ENCODE results near the gene SLC44A4.

SLC44A4 gene

DNA sequence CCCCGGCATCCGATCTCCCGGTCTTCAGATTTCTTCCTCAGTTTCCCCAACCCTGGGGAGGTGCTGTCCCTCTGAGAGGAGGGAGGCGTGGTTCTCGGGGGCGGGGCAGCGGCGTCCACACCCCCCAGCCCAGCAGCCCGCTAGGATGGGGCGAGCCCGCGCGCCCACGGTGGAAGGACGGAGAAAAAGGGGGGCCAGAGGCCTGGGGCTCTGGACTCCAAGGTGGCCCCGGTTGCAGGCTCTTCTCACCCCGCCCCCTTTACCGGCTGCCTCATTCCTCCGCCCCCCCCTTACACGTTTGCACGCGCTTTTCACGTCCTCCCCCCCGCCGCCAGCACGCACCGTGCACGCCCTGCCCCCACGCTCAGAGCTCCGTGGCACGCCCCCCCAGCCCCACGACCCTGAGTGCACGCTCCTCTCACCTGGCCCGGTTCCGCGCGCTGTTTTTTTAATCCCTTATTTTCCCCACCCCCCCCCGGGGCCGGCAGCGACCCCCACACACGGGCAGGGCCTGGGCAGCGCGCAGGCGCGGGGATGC lies 22.7 kb upstream of the SLC44A4 start:
- DNase-seq (ENCODE audit: low read depth), result peak; percentile 37

DNA sequence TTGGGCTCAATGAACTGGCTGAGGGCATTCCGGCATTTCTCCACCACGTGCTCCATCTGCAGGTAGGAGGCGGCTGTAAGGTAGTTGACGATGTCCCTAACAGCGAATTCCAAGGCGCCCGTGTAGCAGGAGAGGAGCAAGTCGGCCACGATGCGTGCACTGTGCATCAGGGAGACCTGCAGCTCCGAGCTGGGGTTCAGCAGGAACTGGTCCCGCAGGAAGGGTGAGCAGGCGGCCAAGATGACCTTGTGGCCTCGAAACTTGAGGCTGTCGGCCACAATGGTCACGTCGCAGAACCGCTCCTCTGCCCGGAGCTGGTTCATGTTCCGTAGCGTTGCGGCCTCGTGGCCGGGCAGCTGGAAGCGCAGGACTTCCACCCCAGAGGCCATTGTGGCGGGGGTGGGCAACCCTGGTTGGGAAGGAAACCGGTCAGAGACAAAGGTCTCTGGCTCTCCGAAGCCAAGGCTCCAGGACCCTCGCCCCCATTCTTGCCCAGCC lies 22.2 kb upstream of the SLC44A4 start:
- DNase-seq (ENCODE audit: low read depth), result no peak

DNA sequence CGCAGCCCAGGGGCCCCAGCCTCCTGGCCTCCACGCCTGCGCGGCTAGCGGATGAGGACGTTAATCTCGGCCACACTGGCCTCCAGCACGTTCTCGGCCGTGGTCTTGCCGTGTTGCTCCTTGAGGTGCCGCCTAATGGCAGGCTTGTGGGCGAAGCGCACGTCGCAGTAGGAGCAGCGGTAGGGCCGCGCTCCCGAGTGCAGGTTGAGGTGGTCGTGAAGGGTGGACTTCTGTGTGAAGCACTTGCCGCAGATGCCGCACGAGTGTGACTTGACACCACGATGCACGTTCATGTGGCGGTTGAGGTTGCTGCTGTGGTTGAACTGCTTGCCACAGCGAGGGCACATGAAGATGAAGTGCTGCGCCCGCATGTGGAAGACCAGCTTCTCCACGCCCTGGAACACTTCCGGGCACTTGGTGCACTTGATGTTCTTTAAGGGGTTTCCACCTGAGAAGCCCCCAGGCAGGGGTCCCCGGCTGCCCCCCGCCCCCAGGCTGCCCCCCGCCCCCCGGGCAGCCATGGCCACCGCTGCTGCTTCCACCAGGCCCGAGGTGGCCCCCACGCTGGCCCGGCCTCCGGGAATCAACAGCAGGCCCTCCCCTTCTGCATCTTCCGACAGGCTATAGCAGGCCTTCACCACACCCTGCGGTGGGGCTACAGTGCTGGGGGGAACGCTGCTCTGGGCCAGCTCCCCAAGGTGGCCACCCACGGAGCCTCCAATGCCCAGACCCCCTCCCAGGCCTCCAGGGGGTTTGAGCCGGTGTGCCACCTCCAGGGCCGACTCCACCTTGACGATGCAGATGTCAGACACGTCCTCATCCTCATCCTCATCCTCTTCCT lies 21.3 kb upstream of the SLC44A4 start:
- DNase-seq (ENCODE audit: low read depth), result no peak

DNA sequence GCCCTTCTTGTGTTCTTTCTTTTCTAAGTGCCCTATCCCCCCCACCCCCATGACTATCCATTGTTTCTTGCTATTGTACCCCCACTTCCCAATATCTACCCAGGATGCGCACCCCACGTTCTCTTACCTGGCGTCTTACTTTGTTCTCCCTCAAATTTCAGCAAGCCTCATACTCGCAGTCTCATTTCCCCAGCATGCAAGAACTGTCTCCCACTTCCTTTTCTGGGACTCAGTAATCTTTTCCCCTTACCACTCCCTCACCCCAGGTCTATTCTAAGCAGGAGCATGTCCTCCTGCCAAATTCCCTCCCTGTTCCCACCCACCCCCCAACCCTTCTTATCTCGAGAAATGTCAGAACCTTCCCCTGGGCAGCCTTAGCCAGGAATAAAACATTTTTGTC lies 20.4 kb upstream of the SLC44A4 start:
- no peak for DNase-seq (ENCODE audit: low read depth)

DNA sequence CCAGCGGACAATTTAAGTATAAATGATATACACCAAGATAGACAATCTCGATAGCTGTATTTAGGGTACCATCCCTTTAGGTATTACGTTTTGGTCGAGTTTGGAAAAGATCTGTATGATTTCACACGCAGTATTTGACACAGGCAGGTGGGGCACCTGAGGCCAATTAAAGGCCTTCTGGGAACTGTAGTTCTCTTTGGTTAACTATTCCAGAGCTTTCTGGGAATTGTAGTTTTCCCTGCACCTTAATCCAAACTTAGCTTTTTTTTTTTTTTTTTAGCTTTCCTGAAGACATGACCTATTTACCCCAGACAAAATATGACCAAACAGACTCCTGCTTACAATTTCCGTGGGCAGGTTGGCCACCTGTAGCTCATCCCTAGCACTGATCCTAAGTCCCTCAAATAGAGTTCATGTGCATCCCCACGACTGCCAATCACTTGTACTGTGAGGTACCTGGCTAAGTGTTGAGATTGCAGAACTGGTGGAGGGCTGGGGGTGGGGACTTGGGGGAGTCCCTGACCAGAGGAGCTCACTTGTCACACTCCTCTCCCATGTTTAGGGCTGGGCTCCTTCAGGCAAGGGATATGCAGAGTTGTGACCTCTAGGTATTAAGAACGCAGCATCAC lies 19.7 kb upstream of the SLC44A4 start:
- no peak for DNase-seq (ENCODE audit: low read depth)

DNA sequence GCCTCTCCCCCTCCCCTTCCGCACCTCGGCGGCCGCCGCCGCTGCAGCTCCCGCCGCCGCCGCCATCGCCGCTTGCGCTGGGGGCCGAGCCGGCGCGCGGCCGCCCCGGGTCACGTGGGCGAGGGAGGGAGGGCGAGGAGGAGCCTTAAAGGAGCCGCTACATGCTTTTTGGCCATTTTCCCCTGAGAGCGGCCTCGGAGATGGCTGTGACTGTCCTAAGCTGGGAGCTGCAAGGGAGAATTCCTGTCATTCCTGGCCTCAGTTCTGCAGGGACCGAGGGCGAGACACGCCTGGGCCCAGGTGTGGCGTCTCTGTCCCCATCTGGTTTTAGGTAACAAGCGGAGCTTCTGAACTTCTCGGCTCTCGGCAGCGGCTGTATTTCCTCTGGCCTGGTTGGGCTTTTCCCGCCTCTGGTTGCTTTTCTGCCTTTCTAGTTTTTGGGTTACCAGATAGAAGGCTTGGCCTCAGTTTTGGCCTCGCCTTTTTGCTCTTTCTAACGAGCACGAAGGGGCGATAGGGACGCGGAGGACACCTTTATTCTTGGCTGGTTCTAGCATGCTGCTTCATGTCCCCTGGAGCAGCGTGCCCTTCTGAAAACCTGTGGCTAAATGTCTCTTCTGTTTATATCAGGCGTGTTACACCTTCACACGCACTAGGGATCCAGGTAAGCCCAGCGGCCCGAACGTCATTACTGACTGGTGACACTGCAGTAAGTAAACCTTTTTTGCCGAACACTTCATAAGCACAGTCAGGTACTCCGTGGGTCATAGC lies 19.0 kb upstream of the SLC44A4 start, which contains the start of gene EHMT2:
EHMT2 (minus strand) TSS at position 87 of the 771 bp plus-strand sequence; CDS start at position 66, 21 bp downstream.
- DNase-seq (ENCODE audit: low read depth), result peak; percentile 69

DNA sequence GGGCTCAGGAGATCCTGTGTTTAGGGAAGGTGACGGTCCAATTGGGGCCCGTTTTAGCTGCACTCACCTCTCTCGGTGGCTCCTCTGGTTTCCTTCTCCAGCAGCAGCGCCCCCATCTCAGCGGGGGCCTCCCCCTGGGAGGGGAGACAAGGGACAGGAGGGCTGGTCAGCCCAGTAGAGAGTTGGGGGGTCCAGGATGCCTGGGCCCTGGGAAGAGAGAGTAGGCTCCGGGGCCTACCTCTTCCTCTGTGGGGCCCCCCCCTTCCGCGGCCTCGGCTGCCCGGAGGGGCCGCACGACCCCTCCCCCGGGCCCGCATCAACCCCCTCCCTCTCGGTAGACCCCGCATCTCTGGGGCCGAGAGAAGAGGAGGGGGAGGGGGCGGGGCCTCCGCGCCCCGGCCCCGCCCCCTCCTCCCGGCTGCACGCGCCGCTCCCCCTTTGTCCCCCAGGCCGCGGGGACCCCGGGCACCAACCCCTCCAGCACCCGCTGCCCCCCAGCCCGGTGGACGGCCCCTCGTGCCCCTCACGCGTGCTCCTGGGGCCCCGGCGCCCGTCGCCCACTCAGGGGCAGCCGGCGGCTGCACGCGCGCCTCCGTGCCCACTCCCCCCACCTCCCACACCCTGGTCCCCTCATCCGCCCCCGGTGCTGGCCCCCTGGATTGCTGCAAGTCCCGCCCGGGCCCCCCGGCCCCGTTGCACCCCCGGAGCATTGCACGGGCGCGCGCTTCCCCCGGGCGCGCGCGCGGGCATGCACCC lies 18.2 kb upstream of the SLC44A4 start:
- DNase-seq (ENCODE audit: low read depth), result no peak

DNA sequence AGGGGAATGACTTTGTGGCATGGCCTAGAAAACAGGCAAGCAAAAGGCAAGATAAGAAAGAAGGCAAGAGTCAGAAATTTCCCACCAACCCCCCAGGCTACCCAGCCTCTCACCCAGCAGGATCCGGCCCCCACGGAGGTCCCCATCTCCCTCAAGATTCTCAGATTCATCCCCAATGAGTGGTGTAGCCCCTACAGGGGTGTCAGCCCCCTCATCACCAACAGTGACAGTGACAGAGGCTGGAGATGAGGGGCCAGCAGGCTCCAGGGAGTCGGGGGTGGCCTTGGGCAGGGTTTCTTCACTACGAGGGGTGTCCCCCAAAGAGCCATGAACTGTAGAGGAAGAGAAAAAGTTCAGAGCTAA lies 17.7 kb upstream of the SLC44A4 start:
- DNase-seq (ENCODE audit: low read depth), result no peak

DNA sequence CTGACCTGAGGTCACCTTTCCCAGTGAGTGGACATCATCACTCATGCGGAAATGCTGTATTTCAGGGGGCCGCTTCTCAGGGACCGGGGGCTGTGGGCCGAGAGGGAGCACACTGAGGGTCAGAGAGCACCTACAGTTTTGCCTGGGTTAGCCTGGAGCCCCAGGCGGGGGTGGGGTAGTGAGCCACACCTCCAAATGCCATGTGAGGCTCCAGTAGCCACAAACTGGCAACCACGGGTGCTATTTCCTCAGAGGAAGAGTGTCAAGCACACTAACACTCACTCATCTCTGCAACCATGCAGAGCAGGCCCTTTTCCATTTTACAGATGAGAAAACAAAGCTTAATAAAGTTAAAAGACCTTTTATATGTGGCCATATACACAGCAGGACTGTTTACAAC lies 14.0 kb upstream of the SLC44A4 start:
- DNase-seq (ENCODE audit: low read depth), result no peak

DNA sequence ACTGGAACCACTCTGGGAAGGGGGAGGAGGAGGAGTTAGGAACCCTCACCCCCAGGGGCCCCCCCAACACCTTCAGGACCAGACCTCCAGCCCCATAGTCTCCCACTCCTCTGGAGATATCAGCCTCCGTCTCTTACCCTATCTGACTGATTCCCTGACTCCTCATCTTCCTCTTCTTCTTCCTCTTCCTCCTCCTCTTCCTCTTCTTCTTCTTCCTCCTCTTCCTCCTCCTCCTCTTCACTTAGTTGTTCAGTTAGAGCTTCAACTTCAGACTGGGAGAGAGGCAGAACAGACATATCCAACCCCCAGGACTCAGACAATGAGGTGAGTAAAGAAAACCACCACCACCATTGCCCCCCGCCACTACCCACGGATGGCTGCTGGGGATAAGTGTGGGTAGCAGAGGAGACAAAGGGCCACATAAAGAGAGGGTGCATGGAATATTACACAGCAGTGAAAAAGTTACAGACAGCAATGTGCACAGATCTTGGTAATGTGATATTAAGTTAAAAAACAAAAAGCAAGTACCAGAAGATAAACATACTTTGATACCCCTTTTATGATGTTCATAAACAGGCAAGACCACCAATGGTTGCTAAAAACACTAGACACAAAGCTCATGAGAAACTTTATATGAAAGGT lies 10.7 kb upstream of the SLC44A4 start:
- DNase-seq (ENCODE audit: low read depth), result no peak

DNA sequence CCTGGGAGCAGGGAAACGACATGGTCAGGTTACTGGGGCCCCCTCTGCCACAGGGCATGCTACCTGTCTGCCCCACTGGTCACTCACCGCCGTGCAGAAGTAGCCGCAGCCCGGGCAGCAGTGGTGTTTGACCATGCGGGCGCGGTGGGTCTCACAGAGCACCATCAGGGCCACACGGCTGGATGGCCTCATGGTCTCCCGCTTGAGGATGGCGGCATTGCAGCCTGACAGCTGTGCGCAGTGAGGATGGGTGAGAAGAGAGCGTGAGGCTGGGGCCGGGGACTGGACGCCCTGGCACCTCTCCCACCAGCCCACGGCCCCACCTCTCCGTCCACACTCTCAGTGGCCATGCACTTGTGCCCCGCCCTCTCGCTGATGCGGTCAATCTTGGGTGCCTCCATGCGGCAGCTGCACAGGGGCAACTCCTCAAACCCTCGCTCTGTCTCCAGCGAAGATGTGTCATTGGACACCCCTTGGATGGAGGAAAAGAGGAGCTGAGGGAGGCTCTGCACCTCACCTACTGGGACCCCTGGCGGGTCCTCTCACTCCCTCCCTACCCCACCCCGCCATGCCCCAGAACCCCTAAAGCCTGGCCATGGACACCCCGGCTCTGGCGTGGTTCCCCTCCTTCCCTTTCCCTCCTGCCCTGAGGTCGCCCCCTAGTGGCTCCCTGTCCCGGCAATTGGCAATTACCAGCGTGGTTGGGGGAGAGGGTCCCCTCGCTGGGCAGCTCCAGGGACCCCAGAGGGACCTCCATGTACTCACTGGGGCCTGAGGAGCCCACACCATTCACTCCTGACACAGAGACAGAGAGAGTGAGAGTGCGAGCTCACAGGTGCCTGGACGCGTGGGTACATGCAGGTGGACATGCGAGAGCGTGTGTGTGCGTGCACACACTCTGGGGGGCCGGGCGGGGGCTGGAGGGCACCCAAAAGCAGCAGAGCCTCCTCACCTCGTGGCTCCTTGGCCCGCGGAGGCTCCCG lies 9.8 kb upstream of the SLC44A4 start:
- DNase-seq (ENCODE audit: low read depth), result peak; percentile 28

DNA sequence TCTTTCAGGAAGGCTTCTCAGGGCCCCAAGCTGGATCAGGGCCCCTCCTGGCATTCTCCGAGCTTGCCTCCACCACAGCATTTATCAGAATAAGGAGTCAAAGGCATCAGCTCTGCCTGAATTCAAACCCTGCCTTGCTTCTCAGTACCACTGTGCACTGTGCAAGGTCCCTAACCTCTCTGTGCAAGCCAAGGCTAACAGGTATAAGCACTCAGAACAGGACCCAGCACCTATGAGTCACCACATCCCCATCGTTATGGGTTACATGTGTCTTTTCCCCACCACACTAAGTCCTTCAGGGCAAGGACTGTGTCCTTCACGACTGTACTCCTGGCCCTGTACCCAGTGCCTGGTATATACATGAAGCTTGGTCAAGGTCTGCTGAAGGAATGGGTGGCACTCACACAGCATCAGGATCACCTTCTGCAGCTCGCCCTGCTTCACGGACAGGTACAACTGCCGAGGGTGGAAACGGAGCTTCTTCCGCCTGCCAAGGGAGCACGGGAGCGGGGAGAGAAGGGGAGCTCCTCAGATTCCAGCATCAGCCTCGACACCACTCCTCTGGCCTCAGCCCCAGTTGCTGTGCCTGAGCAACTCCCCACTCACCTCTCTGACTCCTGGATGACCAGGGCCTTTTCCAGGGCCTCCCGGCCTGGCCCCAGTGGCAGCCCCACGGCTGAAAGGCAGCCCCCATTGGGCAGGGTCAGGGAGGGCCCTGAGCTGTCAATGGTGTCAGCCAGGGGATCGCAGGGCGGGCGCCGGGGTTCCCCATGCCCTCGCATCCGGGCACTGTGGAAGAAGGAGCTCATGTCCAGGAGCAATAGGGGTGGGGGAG lies 8.6 kb upstream of the SLC44A4 start:
- no peak for DNase-seq (ENCODE audit: low read depth)

DNA sequence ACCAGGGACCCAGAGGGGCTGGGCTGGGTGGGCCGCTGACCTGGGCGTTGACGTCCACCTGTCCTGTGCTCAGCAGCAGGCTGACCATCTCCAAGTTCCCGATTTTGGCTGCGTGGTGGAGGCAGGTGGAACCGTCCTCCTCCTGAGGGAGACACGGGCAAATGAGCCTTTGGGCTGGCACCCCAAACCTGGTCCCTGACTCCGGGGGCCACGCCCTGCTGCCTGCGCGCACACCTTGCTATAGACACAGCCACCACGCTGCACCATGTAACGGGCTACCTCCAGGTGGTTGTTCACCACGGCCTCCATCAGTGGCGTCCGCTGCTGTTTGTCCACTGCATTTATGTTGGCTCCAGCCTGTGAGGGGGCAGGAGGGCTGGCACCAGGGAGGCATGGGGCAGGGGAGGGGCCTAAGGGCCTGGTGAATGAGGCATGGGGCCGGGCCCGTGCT lies 7.8 kb upstream of the SLC44A4 start:
- DNase-seq (ENCODE audit: low read depth), result no peak

DNA sequence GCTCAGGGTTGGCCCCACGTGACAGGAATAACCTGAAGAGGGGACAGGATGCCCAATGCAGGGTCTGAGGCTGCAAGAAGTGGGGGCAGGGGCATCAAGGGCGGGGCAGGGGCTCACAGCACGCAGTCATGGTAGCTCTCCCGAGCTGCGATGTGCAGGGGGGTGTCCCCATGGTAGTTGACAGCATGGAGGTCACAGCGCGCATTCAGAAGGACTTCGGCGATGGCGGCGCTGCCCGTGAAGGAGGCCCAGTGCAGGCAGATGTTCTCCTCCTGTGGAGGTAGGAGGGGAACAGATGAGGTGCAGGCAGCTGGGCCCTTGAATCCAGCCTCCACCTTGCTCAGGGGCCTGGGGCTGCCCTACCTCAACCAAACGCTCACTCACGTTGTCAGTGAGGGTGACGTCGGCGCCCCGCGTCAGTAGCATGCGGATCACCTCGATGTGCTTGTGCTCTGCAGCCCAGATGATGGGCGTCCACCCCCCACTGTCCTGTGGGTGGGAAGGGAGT lies 5.8 kb upstream of the SLC44A4 start:
- no peak for DNase-seq (ENCODE audit: low read depth)

DNA sequence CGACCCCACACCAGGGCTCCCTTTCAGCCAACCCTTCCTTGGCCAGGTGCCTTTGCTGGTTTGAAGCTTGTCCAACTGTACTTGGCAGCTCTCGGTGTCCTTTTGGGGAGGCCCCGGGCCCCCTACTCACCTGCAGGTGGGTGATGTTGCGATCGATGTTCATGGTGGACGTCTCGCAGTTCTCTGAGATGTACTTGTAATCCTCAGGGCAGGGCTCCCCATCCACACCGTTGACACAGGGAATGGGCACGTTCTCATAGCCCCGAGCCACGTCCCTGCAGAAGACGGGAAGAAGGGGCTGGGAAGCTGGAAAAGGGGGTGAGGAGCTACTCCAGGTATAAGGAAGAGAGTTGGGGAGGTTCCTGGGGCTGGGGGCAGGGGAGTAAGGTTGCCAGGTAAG lies 4.9 kb upstream of the SLC44A4 start:
- DNase-seq (ENCODE audit: low read depth), result no peak

DNA sequence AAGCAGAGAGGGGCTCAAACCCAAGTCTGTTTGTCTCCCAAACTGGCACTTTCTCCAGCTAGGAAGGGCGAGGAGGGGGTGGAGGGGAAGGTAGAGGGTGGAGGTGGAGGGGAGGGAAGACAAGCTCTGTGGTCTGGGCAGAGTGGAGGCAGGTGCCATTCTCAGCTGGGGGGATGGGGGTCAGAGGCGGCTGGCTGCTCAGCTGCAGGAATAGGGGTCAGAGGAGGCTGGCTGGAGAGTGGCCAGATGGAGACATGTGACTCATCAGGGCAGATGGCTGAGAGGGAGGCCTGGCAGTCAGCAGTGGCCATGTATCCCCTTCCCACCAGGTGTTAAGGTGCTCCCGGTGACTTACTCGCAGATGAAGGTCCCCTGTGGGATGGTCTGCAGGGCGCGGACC lies 3.5 kb upstream of the SLC44A4 start:
- DNase-seq (ENCODE audit: low read depth), result no peak

DNA sequence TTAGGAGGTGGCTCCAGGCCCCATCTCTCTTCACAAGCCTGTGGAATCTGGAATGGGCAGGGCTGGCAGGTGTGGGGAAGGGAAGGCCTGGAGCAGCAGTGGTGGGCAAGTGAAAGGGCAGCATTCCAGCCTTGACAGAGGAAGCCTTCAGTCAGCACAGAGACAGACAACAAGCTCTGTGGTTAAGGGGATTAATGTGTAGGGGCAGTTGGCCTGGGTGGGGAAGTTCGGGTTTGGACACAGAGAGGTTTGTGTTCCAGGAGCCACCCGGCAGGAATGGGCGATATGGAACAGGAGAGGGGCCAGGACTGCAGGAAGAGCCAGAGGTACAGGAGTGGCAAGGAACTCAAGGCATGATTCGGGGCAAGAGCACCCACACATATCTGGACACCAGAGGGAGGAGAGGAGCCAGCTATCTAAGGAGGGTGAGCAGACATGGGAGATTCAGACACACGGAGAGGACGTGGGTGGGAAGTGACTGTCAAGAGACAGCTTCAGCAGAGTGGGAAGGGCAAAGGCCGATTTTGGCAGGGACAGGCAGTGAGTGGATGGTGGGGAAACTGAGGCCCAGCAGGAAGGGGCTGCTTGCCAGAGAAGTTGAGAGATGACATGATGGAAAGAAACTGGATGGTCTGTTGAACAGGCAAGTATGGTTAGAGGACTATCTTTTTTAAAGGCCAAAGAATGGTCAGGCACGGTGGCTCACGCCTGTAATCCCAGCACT lies 2.5 kb upstream of the SLC44A4 start:
- DNase-seq (ENCODE audit: low read depth), result no peak

DNA sequence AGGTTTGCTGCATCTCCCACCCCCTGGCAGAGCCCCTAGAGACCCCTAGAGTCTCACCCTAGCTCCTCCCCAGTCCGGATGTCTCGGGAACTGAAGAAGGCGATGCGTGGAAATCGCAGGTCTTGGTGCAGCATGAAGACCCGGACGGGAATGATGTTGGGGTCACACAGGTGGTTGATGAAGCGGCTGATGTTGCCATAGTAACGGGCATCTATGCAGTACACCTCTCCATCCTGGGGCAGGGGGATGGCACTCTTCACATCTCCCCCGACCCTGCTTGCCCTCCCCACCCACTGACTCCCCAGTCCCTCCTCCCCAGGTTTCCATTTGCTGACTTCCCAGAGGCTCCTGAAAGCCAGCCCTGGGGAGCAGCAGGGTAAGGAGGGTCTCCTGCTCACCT lies 1.8 kb upstream of the SLC44A4 start:
- no peak for DNase-seq (ENCODE audit: low read depth)
